Measurements from ENCODE around the gene IGFL1.

The IGFL1 gene

GRCh38 chr19:46213806-46214205, 15.7 kb upstream of the IGFL1 start:
- no peak overlapping the region for H3K4ac ChIP-seq (ENCODE audit: low read depth, low read length)
- no peak overlapping the region for H2AK5ac ChIP-seq (ENCODE audit: low read length)
- WGBS (ENCODE audit: extremely low coverage, insufficient coverage, insufficient read length), result no CpG with 5 or more reads among the region's 19 CpGs
- no peak for DNase-seq
- H2AFZ ChIP-seq (ENCODE audit: insufficient read depth, low read length, poor library complexity), result no peak overlapping the region
- peak overlapping the region; percentile 52 for H2BK120ac ChIP-seq (ENCODE audit: insufficient read depth, low read length, poor library complexity)
- no peak overlapping the region for H4K8ac ChIP-seq (ENCODE audit: low read depth, low read length)
- peaks cover 2% of the 10 kb centered on the region for H3K9me3 ChIP-seq (ENCODE audit: insufficient read depth, low read depth, low read length)
- no peak overlapping the region for H3K14ac ChIP-seq (ENCODE audit: low read length)
- H3K9ac ChIP-seq (ENCODE audit: low read length), result no peak overlapping the region
- H4K12ac ChIP-seq (ENCODE audit: low read depth, low read length), result no peak overlapping the region
- no peak overlapping the region for H3K23ac ChIP-seq (ENCODE audit: low read length)
- H3K4me1 ChIP-seq (ENCODE audit: control insufficient read depth in 1 of 2, insufficient read depth in 2 of 2, low read length in 2 of 2), result peaks cover 23 to 34% of the 10 kb centered on the region in 2 experiments
- peaks cover 24% of the 10 kb centered on the region for H3K79me1 ChIP-seq (ENCODE audit: low read length)
- peaks cover 2% of the 10 kb centered on the region for H3K79me2 ChIP-seq (ENCODE audit: control insufficient read depth, insufficient read depth, low read length, poor library complexity)
- H3K4me2 ChIP-seq (ENCODE audit: low read length), result no peak overlapping the region
- H2BK5ac ChIP-seq (ENCODE audit: low read depth, low read length, poor library complexity), result no peak overlapping the region
- no peaks in the 10 kb centered on the region for H3K36me3 ChIP-seq (ENCODE audit: control insufficient read depth in 1 of 2, insufficient read depth in 2 of 2, low read length in 2 of 2)
- H3K18ac ChIP-seq (ENCODE audit: low read length), result no peak overlapping the region
- H4K91ac ChIP-seq (ENCODE audit: low read depth, low read length), result peak overlapping the region; percentile 12
- H3K27me3 ChIP-seq (ENCODE audit: insufficient read depth, low read length), result no peaks in the 10 kb centered on the region
- no peak overlapping the region for H3K4me3 ChIP-seq (ENCODE audit: low read depth, low read length)
- peak overlapping the region; percentile 38 for H2BK12ac ChIP-seq (ENCODE audit: low read length)
- no peak overlapping the region for H3K27ac ChIP-seq (ENCODE audit: low read depth, low read length)

GRCh38 chr19:46216612-46217011, 12.9 kb upstream of the IGFL1 start:
- Histone ChIP-seq H3K4me2 (ENCODE audit: low read length) (no peak overlapping the region), H2BK5ac (ENCODE audit: low read depth, low read length, poor library complexity) (no peak overlapping the region), H4K91ac (ENCODE audit: low read depth, low read length) (no peak overlapping the region), H3K23ac (ENCODE audit: low read length) (no peak overlapping the region), H3K9me3 (ENCODE audit: insufficient read depth, low read depth, low read length) (no peaks in the 10 kb centered on the region), H2BK120ac (ENCODE audit: insufficient read depth, low read length, poor library complexity) (no peak overlapping the region), H2AK5ac (ENCODE audit: low read length) (no peak overlapping the region), H2BK12ac (ENCODE audit: low read length) (no peak overlapping the region), H3K18ac (ENCODE audit: low read length) (no peak overlapping the region), H3K27ac (ENCODE audit: low read depth, low read length) (no peak overlapping the region), H4K12ac (ENCODE audit: low read depth, low read length) (no peak overlapping the region), H3K36me3 (ENCODE audit: control insufficient read depth in 1 of 2, insufficient read depth in 2 of 2, low read length in 2 of 2) (no peaks in the 10 kb centered on the region), H3K27me3 (ENCODE audit: insufficient read depth, low read length) (no peaks in the 10 kb centered on the region), H3K4me1 (ENCODE audit: control insufficient read depth in 1 of 2, insufficient read depth in 2 of 2, low read length in 2 of 2) (peaks cover 6 to 13% of the 10 kb centered on the region in 2 experiments), H4K8ac (ENCODE audit: low read depth, low read length) (no peak overlapping the region), H3K9ac (ENCODE audit: low read length) (no peak overlapping the region), H3K79me1 (ENCODE audit: low read length) (peaks cover 10% of the 10 kb centered on the region), H3K79me2 (ENCODE audit: control insufficient read depth, insufficient read depth, low read length, poor library complexity) (no peaks in the 10 kb centered on the region), H3K4ac (ENCODE audit: low read depth, low read length) (no peak overlapping the region), H2AFZ (ENCODE audit: insufficient read depth, low read length, poor library complexity) (no peak overlapping the region), H3K4me3 (ENCODE audit: low read depth, low read length) (no peak overlapping the region), H3K14ac (ENCODE audit: low read length) (no peak overlapping the region)
- DNase-seq, result no peak
- WGBS (ENCODE audit: extremely low coverage, insufficient coverage, insufficient read length), result no CpG with 5 or more reads among the region's 4 CpGs

GRCh38 chr19:46217476-46217875, 12.1 kb upstream of the IGFL1 start:
- Histone ChIP-seq H4K8ac (ENCODE audit: low read depth, low read length) (no peak overlapping the region), H3K18ac (ENCODE audit: low read length) (no peak overlapping the region), H3K9me3 (ENCODE audit: insufficient read depth, low read depth, low read length) (no peaks in the 10 kb centered on the region), H2BK12ac (ENCODE audit: low read length) (no peak overlapping the region), H3K4ac (ENCODE audit: low read depth, low read length) (no peak overlapping the region), H3K27me3 (ENCODE audit: insufficient read depth, low read length) (no peaks in the 10 kb centered on the region), H2AK5ac (ENCODE audit: low read length) (no peak overlapping the region), H3K4me3 (ENCODE audit: low read depth, low read length) (no peak overlapping the region), H3K27ac (ENCODE audit: low read depth, low read length) (no peak overlapping the region), H3K9ac (ENCODE audit: low read length) (no peak overlapping the region), H2BK5ac (ENCODE audit: low read depth, low read length, poor library complexity) (no peak overlapping the region), H3K79me1 (ENCODE audit: low read length) (peaks cover 5% of the 10 kb centered on the region), H3K23ac (ENCODE audit: low read length) (no peak overlapping the region), H3K4me2 (ENCODE audit: low read length) (no peak overlapping the region), H2AFZ (ENCODE audit: insufficient read depth, low read length, poor library complexity) (no peak overlapping the region), H4K12ac (ENCODE audit: low read depth, low read length) (no peak overlapping the region), H3K79me2 (ENCODE audit: control insufficient read depth, insufficient read depth, low read length, poor library complexity) (no peaks in the 10 kb centered on the region), H3K36me3 (ENCODE audit: control insufficient read depth in 1 of 2, insufficient read depth in 2 of 2, low read length in 2 of 2) (no peaks in the 10 kb centered on the region), H2BK120ac (ENCODE audit: insufficient read depth, low read length, poor library complexity) (no peak overlapping the region), H4K91ac (ENCODE audit: low read depth, low read length) (no peak overlapping the region), H3K4me1 (ENCODE audit: control insufficient read depth in 1 of 2, insufficient read depth in 2 of 2, low read length in 2 of 2) (peaks cover 0 to 7% of the 10 kb centered on the region in 2 experiments), H3K14ac (ENCODE audit: low read length) (no peak overlapping the region)
- no peak for DNase-seq
- WGBS (ENCODE audit: extremely low coverage, insufficient coverage, insufficient read length), result no CpG with 5 or more reads among the region's 9 CpGs

GRCh38 chr19:46218160-46218559, 11.4 kb upstream of the IGFL1 start:
- no peak overlapping the region for H2BK12ac ChIP-seq (ENCODE audit: low read length)
- no peak overlapping the region for H4K12ac ChIP-seq (ENCODE audit: low read depth, low read length)
- H3K27me3 ChIP-seq (ENCODE audit: insufficient read depth, low read length), result no peaks in the 10 kb centered on the region
- H3K4me3 ChIP-seq (ENCODE audit: low read depth, low read length), result no peak overlapping the region
- no peak overlapping the region for H4K91ac ChIP-seq (ENCODE audit: low read depth, low read length)
- no peak overlapping the region for H2BK5ac ChIP-seq (ENCODE audit: low read depth, low read length, poor library complexity)
- H3K9me3 ChIP-seq (ENCODE audit: insufficient read depth, low read depth, low read length), result no peaks in the 10 kb centered on the region
- no peaks in the 10 kb centered on the region for H3K79me2 ChIP-seq (ENCODE audit: control insufficient read depth, insufficient read depth, low read length, poor library complexity)
- no peak overlapping the region for H3K4ac ChIP-seq (ENCODE audit: low read depth, low read length)
- H4K8ac ChIP-seq (ENCODE audit: low read depth, low read length), result no peak overlapping the region
- H3K14ac ChIP-seq (ENCODE audit: low read length), result no peak overlapping the region
- H3K27ac ChIP-seq (ENCODE audit: low read depth, low read length), result no peak overlapping the region
- H2AFZ ChIP-seq (ENCODE audit: insufficient read depth, low read length, poor library complexity), result no peak overlapping the region
- H3K18ac ChIP-seq (ENCODE audit: low read length), result no peak overlapping the region
- peaks cover 0 to 2% of the 10 kb centered on the region in 2 experiments for H3K4me1 ChIP-seq (ENCODE audit: control insufficient read depth in 1 of 2, insufficient read depth in 2 of 2, low read length in 2 of 2)
- no peak overlapping the region for H3K4me2 ChIP-seq (ENCODE audit: low read length)
- peaks cover under 1% of the 10 kb centered on the region for H3K79me1 ChIP-seq (ENCODE audit: low read length)
- H3K9ac ChIP-seq (ENCODE audit: low read length), result no peak overlapping the region
- no peak overlapping the region for H2BK120ac ChIP-seq (ENCODE audit: insufficient read depth, low read length, poor library complexity)
- DNase-seq, result peak; percentile 74 to 87
- H3K36me3 ChIP-seq (ENCODE audit: control insufficient read depth in 1 of 2, insufficient read depth in 2 of 2, low read length in 2 of 2), result no peaks in the 10 kb centered on the region
- no CpG with 5 or more reads among the region's 6 CpGs for WGBS (ENCODE audit: extremely low coverage, insufficient coverage, insufficient read length)
- no peak overlapping the region for H2AK5ac ChIP-seq (ENCODE audit: low read length)
- H3K23ac ChIP-seq (ENCODE audit: low read length), result no peak overlapping the region

All from trophoblast cell (in vitro differentiated cells and primary cell).